CD1c-positive myeloid dendritic cell (primary cell): ENCODE measurements around the gene MTFR1L.

ENCODE experiments used
- DNase-seq: peaks from one replicate; pipeline ENCODE4 v3.0.0-alpha.2; 2016; ENCODE audit errors: extremely low spot score

The MTFR1L gene

GRCh38 chr1:25878690-25879089 lies 58.9 kb downstream of the MTFR1L start:
- DNase-seq: no peak

GRCh38 chr1:25879675-25880074 lies 59.9 kb downstream of the MTFR1L start:
- DNase-seq: no peak

GRCh38 chr1:25880518-25880917 lies 60.8 kb downstream of the MTFR1L start:
- no peak for DNase-seq

- DNase-seq: no peak
Observed at GRCh38 chr1:25881266-25881665, 61.5 kb downstream of the MTFR1L start.
